Astrocyte (in vitro differentiated cells and primary cell): ENCODE measurements around the gene GAD2. TPM values are rescaled to one million over a fixed set of nuclear protein-coding genes. Genes with fewer than 3 reads are reported as not detected.

ENCODE experiments used
- DNase-seq: peaks from one replicate; pipeline ENCODE4 v3.0.0-alpha.2; 2010; ENCODE audit warnings: low read depth
- FAIRE-seq: peaks from 2 replicates; lab custom pipeline; 2011; peaks lifted over from hg19 to GRCh38; lab: Jason Lieb, UNC
- H2AFZ ChIP-seq: 2 replicates; pipeline ENCODE4 v1.6.0; 2012; ENCODE audit warnings: low read depth, low read length, inconsistent platforms
- H3K27ac ChIP-seq: 2 replicates; pipeline ENCODE4 v1.5.1; 2011; ENCODE audit warnings: low read depth, low read length, inconsistent platforms
- H3K27me3 ChIP-seq: 2 replicates; pipeline ENCODE4 v1.6.0; 2011; ENCODE audit warnings: low read length, inconsistent platforms; ENCODE audit not compliant: insufficient read depth
- H3K36me3 ChIP-seq: 2 replicates; pipeline ENCODE4 v1.5.1; 2011; ENCODE audit warnings: low read length, inconsistent platforms; ENCODE audit not compliant: insufficient read depth
- H3K4me1 ChIP-seq: 2 replicates; pipeline ENCODE4 v1.5.1; 2011; ENCODE audit warnings: low read length, inconsistent platforms; ENCODE audit not compliant: insufficient read depth
- H3K4me2 ChIP-seq: 2 replicates; pipeline ENCODE4 v1.6.0; 2012; ENCODE audit warnings: low read length, inconsistent platforms
- H3K4me3 ChIP-seq: 2 replicates; pipeline ENCODE4 v1.5.1; 2011; ENCODE audit warnings: low read depth, mild to moderate bottlenecking, low read length, inconsistent platforms; ENCODE audit not compliant: insufficient read depth
- H3K79me2 ChIP-seq: 2 replicates; pipeline ENCODE4 v1.6.0; 2012; ENCODE audit warnings: mild to moderate bottlenecking, low read length, inconsistent platforms; ENCODE audit not compliant: insufficient read depth
- H3K9ac ChIP-seq: 2 replicates; pipeline ENCODE4 v1.6.0; 2012; ENCODE audit warnings: mild to moderate bottlenecking, low read length, inconsistent platforms
- H3K9me3 ChIP-seq: 2 replicates; pipeline ENCODE4 v1.5.1; 2012; ENCODE audit warnings: low read depth, mild to moderate bottlenecking, low read length, inconsistent platforms; ENCODE audit not compliant: insufficient read depth
- H4K20me1 ChIP-seq: 2 replicates; pipeline ENCODE4 v1.6.0; 2012; ENCODE audit warnings: low read length, inconsistent platforms; ENCODE audit not compliant: insufficient read depth
- H3K27ac Mint-ChIP-seq: one replicate; pipeline ENCODE4 v1.8.0; 2021; ENCODE audit warnings: mild to moderate bottlenecking, mixed read lengths; ENCODE audit not compliant: unreplicated experiment
- H3K27me3 Mint-ChIP-seq: one replicate; pipeline ENCODE4 v1.8.0; 2021; ENCODE audit warnings: low read depth, mixed read lengths; ENCODE audit not compliant: unreplicated experiment
- H3K36me3 Mint-ChIP-seq: one replicate; pipeline ENCODE4 v1.8.0; 2021; ENCODE audit warnings: low read depth, mixed read lengths; ENCODE audit not compliant: unreplicated experiment
- H3K4me1 Mint-ChIP-seq: one replicate; pipeline ENCODE4 v1.8.0; 2021; ENCODE audit warnings: low read depth, mixed read lengths; ENCODE audit not compliant: unreplicated experiment
- H3K4me3 Mint-ChIP-seq: one replicate; pipeline ENCODE4 v1.8.0; 2021; ENCODE audit warnings: mild to moderate bottlenecking, moderate library complexity, mixed read lengths; ENCODE audit not compliant: unreplicated experiment
- H3K9me3 Mint-ChIP-seq: one replicate; pipeline ENCODE4 v1.8.0; 2021; ENCODE audit warnings: mild to moderate bottlenecking, mixed read lengths; ENCODE audit not compliant: unreplicated experiment
- CTCF ChIP-seq: IDR thresholded peaks from 2 replicates; pipeline ENCODE4 v1.5.1; 2011; ENCODE audit warnings: low read depth, mild to moderate bottlenecking, inconsistent platforms, low read length, moderate library complexity; ENCODE audit not compliant: insufficient read depth
- EZH2 ChIP-seq: IDR thresholded peaks from 2 replicates; pipeline ENCODE4 v1.6.1; 2012; ENCODE audit warnings: mild to moderate bottlenecking, low read length, inconsistent platforms; ENCODE audit not compliant: insufficient read depth
- total RNA-seq: library from RNA; stranded (reverse); gene quantifications from 2 replicates; pipeline ENCODE4 v1.2.1, GENCODE V29; 2021

GAD2 gene
- total RNA-seq, 1 donor from 2014 or later: not detected

- TF ChIP-seq CTCF (no peak), EZH2 (no peak)
- Histone ChIP-seq H3K36me3 (no peaks in the 10 kb centered on the region), H2AFZ (no peak overlapping the region), H3K9ac (no peak overlapping the region), H3K27ac (no peak overlapping the region), H3K27me3 (no peaks in the 10 kb centered on the region), H3K4me2 (no peak overlapping the region), H3K4me3 (no peak overlapping the region), H3K4me1 (no peaks in the 10 kb centered on the region), H3K9me3 (no peaks in the 10 kb centered on the region), H3K79me2 (no peaks in the 10 kb centered on the region), H4K20me1 (no peaks in the 10 kb centered on the region)
- Mint-ChIP-seq H3K4me3 (no peak overlapping the region), H3K27ac (no peak overlapping the region), H3K36me3 (no peaks in the 10 kb centered on the region), H3K27me3 (peaks cover 4% of the 10 kb centered on the region), H3K9me3 (no peaks in the 10 kb centered on the region), H3K4me1 (no peaks in the 10 kb centered on the region)
- DNase-seq: no peak
- FAIRE-seq: no peak
These were observed 106.6 kb downstream of the GAD2 start for GRCh38 chr10:26323219-26323618.

- H3K36me3 ChIP-seq: no peaks in the 10 kb centered on the region
- Mint-ChIP-seq H3K36me3 (no peaks in the 10 kb centered on the region), H3K27ac (no peak overlapping the region), H3K4me1 (no peaks in the 10 kb centered on the region), H3K27me3 (peaks cover 2% of the 10 kb centered on the region), H3K4me3 (no peak overlapping the region), H3K9me3 (no peaks in the 10 kb centered on the region)
- H3K9ac ChIP-seq: no peak overlapping the region
- FAIRE-seq: no peak
- H3K9me3 ChIP-seq: no peaks in the 10 kb centered on the region
- H2AFZ ChIP-seq: no peak overlapping the region
- no peak overlapping the region for H3K4me3 ChIP-seq
- H4K20me1 ChIP-seq: no peaks in the 10 kb centered on the region
- H3K27me3 ChIP-seq: peaks cover 2% of the 10 kb centered on the region
- H3K4me2 ChIP-seq: no peak overlapping the region
- TF ChIP-seq CTCF: no peak
- TF ChIP-seq EZH2: no peak
- no peaks in the 10 kb centered on the region for H3K4me1 ChIP-seq
- DNase-seq: no peak
- no peak overlapping the region for H3K27ac ChIP-seq
- H3K79me2 ChIP-seq: no peaks in the 10 kb centered on the region
These were observed 110.3 kb downstream of the GAD2 start for GRCh38 chr10:26326851-26327250.

GRCh38 chr10:26327811-26328210 is 111.2 kb downstream of the GAD2 start:
- DNase-seq (no peak), FAIRE-seq (no peak)
- H3K9ac ChIP-seq: no peak overlapping the region
- Mint-ChIP-seq H3K9me3 (no peaks in the 10 kb centered on the region), H3K27ac (no peak overlapping the region), H3K4me1 (no peaks in the 10 kb centered on the region), H3K36me3 (no peaks in the 10 kb centered on the region), H3K4me3 (no peak overlapping the region), H3K27me3 (no peaks in the 10 kb centered on the region)
- H2AFZ ChIP-seq: no peak overlapping the region
- H4K20me1 ChIP-seq: no peaks in the 10 kb centered on the region
- H3K27me3 ChIP-seq: peaks cover 2% of the 10 kb centered on the region
- H3K4me2 ChIP-seq: no peak overlapping the region
- no peaks in the 10 kb centered on the region for H3K9me3 ChIP-seq
- H3K4me1 ChIP-seq: no peaks in the 10 kb centered on the region
- H3K36me3 ChIP-seq: no peaks in the 10 kb centered on the region
- no peaks in the 10 kb centered on the region for H3K79me2 ChIP-seq
- H3K27ac ChIP-seq: no peak overlapping the region
- TF ChIP-seq CTCF (no peak), EZH2 (no peak)
- no peak overlapping the region for H3K4me3 ChIP-seq
